OCI-LY7 (cell line): Measurements from ENCODE around the gene TBC1D24.

Source experiments
- EZH2phosphoT487 ChIP-seq: fragments of 200-600 bp; sonication (generic); IDR thresholded peaks from 2 replicates; pipeline ENCODE4 v1.6.1; 2018; ENCODE audit warnings: low read depth, borderline replicate concordance, mild to moderate bottlenecking, mixed run types, antibody characterized with exemption, low read length, moderate library complexity, mixed read lengths
- TF ChIP-seq, protein P1 (sequence below): fragments of 200-600 bp; sonication (generic); conservative IDR thresholded peaks from 2 replicates; pipeline ENCODE4 v1.5.1; 2014; ENCODE audit warnings: mild to moderate bottlenecking, antibody characterized with exemption, low read length, moderate library complexity, mixed read lengths

DNA sequence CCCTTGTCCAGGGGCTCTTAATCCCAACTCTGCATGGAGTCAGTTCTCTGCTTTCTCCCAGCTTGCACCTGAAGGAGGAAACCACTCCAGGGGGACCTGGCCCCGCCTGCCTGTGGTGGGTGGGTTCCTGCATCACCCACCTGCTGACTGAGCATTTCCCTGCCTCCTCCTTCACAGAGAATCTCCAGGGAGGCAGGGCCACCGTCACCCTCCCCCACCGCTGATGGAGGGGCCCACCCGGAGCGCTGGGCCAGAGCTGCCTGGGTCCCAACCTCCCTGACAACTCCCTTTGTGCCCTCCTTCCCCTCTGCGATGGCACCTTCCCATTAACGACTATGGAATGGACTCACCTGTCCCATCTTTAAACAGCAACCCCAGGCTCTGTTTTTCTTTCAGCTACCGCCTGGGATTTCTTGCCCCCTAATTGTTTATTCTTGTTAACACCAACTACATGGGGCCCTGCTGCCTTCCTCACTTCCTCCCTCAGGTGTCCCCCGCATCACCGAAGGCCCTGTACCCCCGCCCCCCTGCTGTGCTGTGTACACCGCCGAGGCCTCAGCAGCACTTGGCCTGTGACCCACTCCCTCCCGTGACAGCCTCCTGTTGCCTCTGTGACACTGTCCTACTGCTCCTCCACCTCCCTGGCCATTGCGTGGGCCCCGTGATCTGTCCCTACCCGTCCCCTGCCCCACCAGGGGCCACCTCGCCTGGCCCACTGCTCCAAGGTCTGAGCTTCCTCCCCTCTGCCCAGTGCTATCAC, 15.9 kb upstream of the TBC1D24 start:
- TF ChIP-seq, protein P1, sequence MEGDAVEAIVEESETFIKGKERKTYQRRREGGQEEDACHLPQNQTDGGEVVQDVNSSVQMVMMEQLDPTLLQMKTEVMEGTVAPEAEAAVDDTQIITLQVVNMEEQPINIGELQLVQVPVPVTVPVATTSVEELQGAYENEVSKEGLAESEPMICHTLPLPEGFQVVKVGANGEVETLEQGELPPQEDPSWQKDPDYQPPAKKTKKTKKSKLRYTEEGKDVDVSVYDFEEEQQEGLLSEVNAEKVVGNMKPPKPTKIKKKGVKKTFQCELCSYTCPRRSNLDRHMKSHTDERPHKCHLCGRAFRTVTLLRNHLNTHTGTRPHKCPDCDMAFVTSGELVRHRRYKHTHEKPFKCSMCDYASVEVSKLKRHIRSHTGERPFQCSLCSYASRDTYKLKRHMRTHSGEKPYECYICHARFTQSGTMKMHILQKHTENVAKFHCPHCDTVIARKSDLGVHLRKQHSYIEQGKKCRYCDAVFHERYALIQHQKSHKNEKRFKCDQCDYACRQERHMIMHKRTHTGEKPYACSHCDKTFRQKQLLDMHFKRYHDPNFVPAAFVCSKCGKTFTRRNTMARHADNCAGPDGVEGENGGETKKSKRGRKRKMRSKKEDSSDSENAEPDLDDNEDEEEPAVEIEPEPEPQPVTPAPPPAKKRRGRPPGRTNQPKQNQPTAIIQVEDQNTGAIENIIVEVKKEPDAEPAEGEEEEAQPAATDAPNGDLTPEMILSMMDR = no peak
- TF ChIP-seq EZH2phosphoT487 = no peak
